GM12891 (cell line): ENCODE results near the gene LDB2.

ENCODE experiments used
- PAX5 ChIP-seq: IDR thresholded peaks from 2 replicates; pipeline ENCODE4 v1.6.1; 2011; ENCODE audit warnings: low read length, moderate library complexity, mild to moderate bottlenecking; ENCODE audit not compliant: insufficient read depth, severe bottlenecking
- POLR2A ChIP-seq: IDR thresholded peaks from 2 replicates; pipeline ENCODE4 v1.6.1; 2011; ENCODE audit warnings: low read depth, low read length, control low read depth
- POLR2AphosphoS5 ChIP-seq: IDR thresholded peaks from 2 replicates; pipeline ENCODE4 v1.6.1; 2011; ENCODE audit warnings: low read depth, low read length, control low read depth
- TAF1 ChIP-seq: IDR thresholded peaks from 2 replicates; pipeline ENCODE4 v1.6.1; 2011; ENCODE audit warnings: low read depth, low read length, control low read depth

DNA sequence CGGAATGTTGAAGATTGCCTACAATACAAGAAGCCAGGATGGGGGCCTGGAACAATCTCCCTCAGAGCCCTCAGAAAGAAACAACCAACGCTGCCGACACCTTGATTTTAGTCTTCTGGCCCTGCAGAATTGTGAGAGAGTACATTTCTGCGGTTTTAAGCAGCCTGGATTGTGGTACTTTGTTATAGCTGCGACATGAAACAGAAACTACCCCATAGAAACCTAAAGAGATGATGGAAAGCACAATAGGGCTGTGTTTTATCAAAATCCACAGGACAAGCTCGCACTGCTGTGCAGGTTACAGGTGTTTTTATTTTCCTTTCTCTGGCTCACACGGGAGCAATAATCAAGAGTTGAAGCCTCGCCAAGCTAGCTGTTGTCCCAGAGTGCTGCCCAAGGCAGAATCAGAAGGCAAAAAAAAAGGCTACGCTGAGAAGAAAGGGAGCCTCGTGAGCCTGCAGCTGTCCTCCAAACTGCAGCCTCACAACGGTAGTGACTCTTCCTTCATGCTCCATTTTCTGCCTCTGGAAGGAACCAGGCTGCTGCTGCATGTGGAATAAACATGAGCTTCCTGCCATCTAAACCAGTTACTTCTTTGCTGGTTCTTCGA lies 232.4 kb downstream of the LDB2 start:
- no peak for TF ChIP-seq POLR2A
- no peak for TF ChIP-seq TAF1
- no peak for TF ChIP-seq PAX5
- no peak for TF ChIP-seq POLR2AphosphoS5
